Measurements from ENCODE around the gene C20orf204. TPM values are rescaled to one million over a fixed set of nuclear protein-coding genes. Genes with fewer than 3 reads are reported as not detected.
"Not testable (repeated sequence)": the region's sequence is repeated elsewhere in the genome, so short reads cannot be mapped to it uniquely, and the experiment has no call there.

The C20orf204 gene
- total RNA-seq, 1 donor, result 0.43 TPM

DNA sequence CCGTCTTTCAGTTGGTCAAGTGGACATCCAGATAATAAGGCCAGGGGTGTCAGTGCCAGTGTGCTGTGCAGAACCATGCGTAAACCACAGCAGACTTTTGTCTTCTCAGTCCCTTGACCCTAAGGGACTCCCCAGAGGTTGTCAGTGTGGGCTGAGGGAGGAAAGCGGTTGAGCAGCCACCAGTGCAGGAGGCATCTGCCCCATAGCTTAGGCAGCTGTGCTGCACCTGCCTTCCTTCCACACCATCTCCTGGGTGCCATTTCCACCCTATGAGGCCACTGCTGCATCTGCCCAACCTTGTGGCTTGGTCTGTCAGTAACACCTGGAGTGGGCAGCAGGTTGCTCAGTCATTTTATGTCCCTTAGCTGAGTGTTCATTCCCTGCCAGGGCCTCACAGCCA, 29.1 kb upstream of the C20orf204 start:
- H3K4me3 ChIP-seq (ENCODE audit: low read depth, low read length), result no peak overlapping the region
- TF ChIP-seq, protein P1, sequence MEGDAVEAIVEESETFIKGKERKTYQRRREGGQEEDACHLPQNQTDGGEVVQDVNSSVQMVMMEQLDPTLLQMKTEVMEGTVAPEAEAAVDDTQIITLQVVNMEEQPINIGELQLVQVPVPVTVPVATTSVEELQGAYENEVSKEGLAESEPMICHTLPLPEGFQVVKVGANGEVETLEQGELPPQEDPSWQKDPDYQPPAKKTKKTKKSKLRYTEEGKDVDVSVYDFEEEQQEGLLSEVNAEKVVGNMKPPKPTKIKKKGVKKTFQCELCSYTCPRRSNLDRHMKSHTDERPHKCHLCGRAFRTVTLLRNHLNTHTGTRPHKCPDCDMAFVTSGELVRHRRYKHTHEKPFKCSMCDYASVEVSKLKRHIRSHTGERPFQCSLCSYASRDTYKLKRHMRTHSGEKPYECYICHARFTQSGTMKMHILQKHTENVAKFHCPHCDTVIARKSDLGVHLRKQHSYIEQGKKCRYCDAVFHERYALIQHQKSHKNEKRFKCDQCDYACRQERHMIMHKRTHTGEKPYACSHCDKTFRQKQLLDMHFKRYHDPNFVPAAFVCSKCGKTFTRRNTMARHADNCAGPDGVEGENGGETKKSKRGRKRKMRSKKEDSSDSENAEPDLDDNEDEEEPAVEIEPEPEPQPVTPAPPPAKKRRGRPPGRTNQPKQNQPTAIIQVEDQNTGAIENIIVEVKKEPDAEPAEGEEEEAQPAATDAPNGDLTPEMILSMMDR (IDR thresholded peaks at IDR 0.05; ENCODE audit: insufficient read depth, low read depth, low read length), result no peak
- no peak for DNase-seq (ENCODE audit: low read depth)

GRCh38 chr20:64009811-64010387, 26.1 kb upstream of the C20orf204 start:
- TF ChIP-seq, protein P1 (IDR thresholded peaks at IDR 0.05; ENCODE audit: insufficient read depth, low read depth, low read length), result no peak
- DNase-seq (ENCODE audit: low read depth), result peak; percentile 57
- H3K4me3 ChIP-seq (ENCODE audit: low read depth, low read length), result no peak overlapping the region

- H3K4me3 ChIP-seq (ENCODE audit: low read depth, low read length), result no peak overlapping the region
- TF ChIP-seq, protein P1 (IDR thresholded peaks at IDR 0.05; ENCODE audit: insufficient read depth, low read depth, low read length), result no peak
- peak; percentile 86 for DNase-seq (ENCODE audit: low read depth)
Measured at GRCh38 chr20:64010711-64011237, 25.2 kb upstream of the C20orf204 start.

DNA sequence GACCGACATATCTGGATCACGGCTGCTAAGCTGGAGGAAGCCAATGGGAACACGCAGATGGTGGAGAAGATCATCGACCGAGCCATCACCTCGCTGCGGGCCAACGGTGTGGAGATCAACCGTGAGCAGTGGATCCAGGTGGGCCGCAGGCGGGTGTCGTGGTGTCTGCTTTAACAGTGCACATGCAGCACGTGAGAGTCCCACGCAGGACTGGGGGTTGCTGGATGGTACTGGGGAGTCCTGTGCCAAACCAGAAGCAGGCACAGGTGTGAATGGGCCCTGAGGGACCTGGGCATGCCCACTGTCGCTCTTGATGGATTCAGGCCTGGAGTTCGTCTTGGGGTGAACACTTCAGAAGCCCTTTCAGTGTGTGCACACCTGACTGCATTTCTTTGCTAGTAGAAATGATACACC, 24.6 kb upstream of the C20orf204 start:
- no peak for DNase-seq (ENCODE audit: low read depth)
- H3K4me3 ChIP-seq (ENCODE audit: low read depth, low read length), result no peak overlapping the region
- TF ChIP-seq, protein P1 (IDR thresholded peaks at IDR 0.05; ENCODE audit: insufficient read depth, low read depth, low read length), result no peak

GRCh38 chr20:64012385-64013154, 23.4 kb upstream of the C20orf204 start:
- H3K4me3 ChIP-seq (ENCODE audit: low read depth, low read length); DNase-seq (ENCODE audit: low read depth): not testable (repeated sequence)

DNA sequence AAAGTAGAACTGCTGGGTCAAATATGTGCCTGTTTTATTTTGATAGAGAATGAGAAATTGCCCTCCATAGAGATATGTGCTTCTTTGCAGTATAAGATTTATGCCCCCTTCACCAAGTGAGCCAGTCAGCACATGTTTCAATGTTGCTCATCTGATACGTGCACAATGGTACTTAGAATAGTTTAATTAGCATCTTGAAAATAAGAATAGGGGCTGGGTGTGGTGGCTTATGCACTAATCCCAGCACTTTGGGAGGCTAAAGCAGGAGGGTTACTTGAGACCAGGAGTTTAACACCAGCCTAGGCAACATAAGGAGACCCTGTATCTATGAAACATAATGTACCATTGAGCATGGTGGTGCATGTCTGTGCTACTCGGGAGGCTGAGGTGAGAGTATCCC, 20.3 kb upstream of the C20orf204 start:
- no peak for DNase-seq (ENCODE audit: low read depth)
- no peak overlapping the region for H3K4me3 ChIP-seq (ENCODE audit: low read depth, low read length)
- TF ChIP-seq, protein P1 (IDR thresholded peaks at IDR 0.05; ENCODE audit: insufficient read depth, low read depth, low read length), result no peak

DNA sequence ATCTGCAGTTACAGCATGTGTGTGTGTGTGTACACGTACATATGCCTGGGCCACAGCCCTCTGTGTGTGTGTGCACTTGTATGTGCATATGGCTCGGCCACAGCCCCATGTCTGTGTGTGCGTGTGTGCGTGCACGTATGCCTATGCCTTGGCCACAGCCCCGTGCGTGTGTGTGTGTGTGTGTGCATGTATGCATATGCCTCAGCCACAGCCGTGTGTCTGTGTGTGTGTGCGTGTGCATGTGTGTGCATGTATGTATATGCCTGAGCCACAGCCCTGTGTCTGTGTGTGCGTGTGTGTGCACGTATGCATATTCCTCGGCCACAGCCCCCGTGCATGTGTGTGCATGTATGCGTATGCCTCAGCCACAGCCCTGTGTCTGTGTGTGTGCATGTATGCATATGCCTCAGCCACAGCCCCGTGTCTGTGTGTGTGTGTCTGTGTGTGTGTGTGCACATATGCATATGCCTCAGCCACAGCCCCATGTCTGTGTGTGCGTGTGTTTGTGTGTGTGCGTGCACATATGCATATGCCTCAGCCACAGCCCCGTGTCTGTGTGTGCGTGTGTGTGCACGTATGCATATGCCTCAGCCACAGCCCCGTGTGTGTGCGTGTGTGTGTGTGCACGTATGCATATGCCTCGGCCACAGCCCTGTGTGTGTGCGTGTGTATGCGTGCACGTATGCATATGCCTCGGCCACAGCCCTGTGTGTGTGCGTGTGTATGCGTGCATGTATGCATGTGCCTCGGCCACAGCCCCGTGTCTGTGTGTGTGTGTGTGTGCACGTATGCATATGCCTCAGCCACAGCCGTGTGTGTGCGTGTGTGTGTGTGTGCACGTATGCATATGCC, 14.6 kb upstream of the C20orf204 start:
- TF ChIP-seq, protein P1 (IDR thresholded peaks at IDR 0.05; ENCODE audit: insufficient read depth, low read depth, low read length), result no peak
- H3K4me3 ChIP-seq (ENCODE audit: low read depth, low read length), result no peak overlapping the region
- DNase-seq (ENCODE audit: low read depth), result no peak

Data from fibroblast of villous mesenchyme (primary cell).